MM.1S (cell line): Measurements from ENCODE around the gene MYO10.

Source experiments
- DNase-seq: peaks from one replicate; pipeline ENCODE4 v3.0.0-alpha.2; 2015
- H2AFZ ChIP-seq: fragments of 300-600 bp; sonication (generic); 2 replicates; pipeline ENCODE4 v1.6.0; 2016; ENCODE audit warnings: antibody characterized with exemption, low read length
- H3F3A ChIP-seq: fragments of 300-600 bp; sonication (generic); 2 replicates; pipeline ENCODE4 v1.6.1; 2016; ENCODE audit warnings: mild to moderate bottlenecking, antibody characterized with exemption, low read length, moderate library complexity, mixed read lengths; ENCODE audit not compliant: insufficient read depth
- H3K27ac ChIP-seq: fragments of 300-600 bp; sonication (generic); 2 replicates; pipeline ENCODE4 v1.5.1; 2016; ENCODE audit warnings: mild to moderate bottlenecking, low read length
- H3K27me3 ChIP-seq: fragments of 300-600 bp; sonication (generic); replicated peaks from 2 replicates; pipeline ENCODE4 v1.6.0; 2016; ENCODE audit warnings: low read length; ENCODE audit not compliant: insufficient read depth
- H3K36me3 ChIP-seq: fragments of 300-600 bp; sonication (generic); replicated peaks from 2 replicates; pipeline ENCODE4 v1.6.1; 2016; ENCODE audit warnings: mild to moderate bottlenecking, low read length, mixed read lengths; ENCODE audit not compliant: insufficient read depth
- H3K4me1 ChIP-seq: fragments of 300-600 bp; sonication (generic); 2 replicates; pipeline ENCODE4 v1.6.1; 2016; ENCODE audit warnings: low read length, mixed read lengths
- H3K4me2 ChIP-seq: fragments of 300-600 bp; sonication (generic); 2 replicates; pipeline ENCODE4 v1.6.0; 2016; ENCODE audit warnings: low read depth, low read length
- H3K4me3 ChIP-seq: fragments of 300-600 bp; sonication (generic); 2 replicates; pipeline ENCODE4 v1.5.1; 2016; ENCODE audit warnings: low read length, mixed read lengths
- H3K79me2 ChIP-seq: fragments of 300-600 bp; sonication (generic); 2 replicates; pipeline ENCODE4 v1.6.1; 2016; ENCODE audit warnings: mixed run types, low read length, mixed read lengths
- H3K9ac ChIP-seq: fragments of 300-600 bp; sonication (generic); 2 replicates; pipeline ENCODE4 v1.6.1; 2016; ENCODE audit warnings: low read length, mixed read lengths
- H3K9me2 ChIP-seq: fragments of 300-600 bp; sonication (generic); replicated peaks from 2 replicates; pipeline ENCODE4 v1.6.1; 2016; ENCODE audit warnings: mild to moderate bottlenecking, low read length, mixed read lengths; ENCODE audit not compliant: insufficient read depth
- H3K9me3 ChIP-seq: fragments of 300-600 bp; sonication (generic); replicated peaks from 2 replicates; pipeline ENCODE4 v1.6.1; 2016; ENCODE audit warnings: mild to moderate bottlenecking, low read length, mixed read lengths; ENCODE audit not compliant: insufficient read depth
- H4K20me1 ChIP-seq: fragments of 300-600 bp; sonication (generic); 2 replicates; pipeline ENCODE4 v1.6.1; 2016; ENCODE audit warnings: mild to moderate bottlenecking, low read length, moderate library complexity, mixed read lengths; ENCODE audit not compliant: insufficient read depth
- CTCF ChIP-seq: fragments of 300-600 bp; sonication (generic); IDR thresholded peaks from 2 replicates; pipeline ENCODE4 v1.5.1; 2016; ENCODE audit warnings: antibody characterized with exemption, low read length, mixed read lengths
- EZH2 ChIP-seq: fragments of 300-600 bp; sonication (generic); optimal IDR thresholded peaks from 2 replicates; pipeline ENCODE3; 2017; ENCODE audit warnings: low read depth, mild to moderate bottlenecking, antibody characterized with exemption, low read length, mixed read lengths
- EZH2phosphoT487 ChIP-seq: fragments of 300-600 bp; sonication (generic); IDR thresholded peaks from 2 replicates; pipeline ENCODE4 v1.6.1; 2018; ENCODE audit warnings: antibody characterized with exemption, low read length

MYO10 gene

GRCh38 chr5:16852251-16853005, 83.7 kb downstream of the MYO10 start:
- H3K4me1 ChIP-seq, result no peaks in the 10 kb centered on the region
- no peaks in the 10 kb centered on the region for H3K79me2 ChIP-seq
- no peaks in the 10 kb centered on the region for H4K20me1 ChIP-seq
- H2AFZ ChIP-seq, result no peak overlapping the region
- H3K27me3 ChIP-seq, result no peaks in the 10 kb centered on the region
- no peak overlapping the region for H3K4me2 ChIP-seq
- DNase-seq, result no peak
- no peak overlapping the region for H3K27ac ChIP-seq
- no peaks in the 10 kb centered on the region for H3F3A ChIP-seq
- H3K9me3 ChIP-seq, result no peaks in the 10 kb centered on the region
- no peaks in the 10 kb centered on the region for H3K9me2 ChIP-seq
- no peak overlapping the region for H3K4me3 ChIP-seq
- TF ChIP-seq EZH2phosphoT487 (no peak), CTCF (no peak), EZH2 (no peak)
- no peak overlapping the region for H3K9ac ChIP-seq
- no peaks in the 10 kb centered on the region for H3K36me3 ChIP-seq

DNA sequence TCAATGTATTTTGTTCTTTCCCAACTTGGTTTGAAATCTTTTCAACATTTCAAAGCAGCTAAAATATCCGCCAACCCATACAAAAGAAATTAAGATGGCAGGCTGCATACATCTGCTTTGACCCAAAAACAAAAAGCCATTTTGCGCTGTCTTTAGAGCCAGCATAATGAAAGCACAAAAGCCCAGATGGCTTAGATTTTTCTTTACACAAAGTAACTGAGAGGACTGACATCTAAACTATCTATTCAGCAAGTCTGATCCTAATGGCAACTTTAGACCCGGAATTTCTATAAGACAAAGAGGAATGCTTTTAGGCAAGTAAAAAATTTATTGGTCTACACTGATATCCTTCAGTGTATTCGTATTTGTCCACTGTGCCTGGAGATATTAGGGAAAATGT, 86.3 kb downstream of the MYO10 start:
- DNase-seq, result no peak
- H3K9me3 ChIP-seq, result no peaks in the 10 kb centered on the region
- H3K4me2 ChIP-seq, result no peak overlapping the region
- no peaks in the 10 kb centered on the region for H3K9me2 ChIP-seq
- no peaks in the 10 kb centered on the region for H3K36me3 ChIP-seq
- H4K20me1 ChIP-seq, result no peaks in the 10 kb centered on the region
- no peaks in the 10 kb centered on the region for H3K4me1 ChIP-seq
- H3K79me2 ChIP-seq, result no peaks in the 10 kb centered on the region
- no peak for TF ChIP-seq EZH2
- H3F3A ChIP-seq, result no peaks in the 10 kb centered on the region
- H3K27me3 ChIP-seq, result no peaks in the 10 kb centered on the region
- no peak overlapping the region for H3K9ac ChIP-seq
- no peak overlapping the region for H3K27ac ChIP-seq
- H3K4me3 ChIP-seq, result no peak overlapping the region
- no peak overlapping the region for H2AFZ ChIP-seq

DNA sequence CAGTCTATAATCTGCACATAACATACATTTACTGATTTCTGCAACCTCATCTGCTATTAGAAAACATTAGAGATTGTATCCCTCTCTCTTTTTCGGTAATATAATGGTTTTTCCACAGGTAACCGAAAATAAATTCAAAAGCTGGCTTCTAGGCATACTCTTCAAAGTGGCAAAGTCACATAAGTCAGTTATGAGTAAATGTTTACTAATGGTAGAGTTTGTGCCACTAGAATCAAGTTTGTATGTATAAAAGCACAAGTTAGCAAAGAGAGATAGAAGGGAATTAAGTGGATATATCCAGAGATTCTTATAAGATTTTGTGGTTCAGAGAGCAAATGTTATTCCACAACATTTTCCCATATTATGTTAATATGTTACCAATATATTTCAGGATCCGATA, 86.9 kb downstream of the MYO10 start:
- Histone ChIP-seq H3F3A (no peaks in the 10 kb centered on the region), H3K27ac (no peak overlapping the region), H3K4me3 (no peak overlapping the region), H3K9ac (no peak overlapping the region), H2AFZ (no peak overlapping the region), H4K20me1 (no peaks in the 10 kb centered on the region), H3K27me3 (no peaks in the 10 kb centered on the region), H3K79me2 (no peaks in the 10 kb centered on the region), H3K9me3 (no peaks in the 10 kb centered on the region), H3K36me3 (no peaks in the 10 kb centered on the region), H3K4me2 (no peak overlapping the region), H3K9me2 (no peaks in the 10 kb centered on the region), H3K4me1 (no peaks in the 10 kb centered on the region)
- no peak for TF ChIP-seq EZH2
- no peak for TF ChIP-seq CTCF
- TF ChIP-seq EZH2phosphoT487, result no peak
- DNase-seq, result no peak

DNA sequence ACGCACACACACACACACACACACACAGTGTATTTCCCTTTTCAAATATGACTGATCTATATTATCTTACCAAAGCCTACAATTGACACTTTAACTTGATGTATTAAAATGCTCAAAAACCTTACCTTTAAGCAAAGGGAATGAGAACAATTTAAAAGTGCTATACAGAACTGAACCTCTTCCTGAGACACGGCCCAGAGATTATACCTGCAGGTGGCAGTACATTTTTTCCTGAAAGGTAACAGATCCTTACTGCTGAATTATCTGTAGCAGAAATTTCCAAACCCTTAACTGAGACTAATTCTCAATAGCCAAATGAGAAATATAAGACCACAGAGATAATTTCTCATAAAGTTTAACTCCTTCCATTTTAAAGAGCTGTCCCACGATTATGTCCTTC, 91.1 kb downstream of the MYO10 start:
- no peaks in the 10 kb centered on the region for H3K4me1 ChIP-seq
- H3K9me2 ChIP-seq, result no peaks in the 10 kb centered on the region
- DNase-seq, result no peak
- H3F3A ChIP-seq, result no peaks in the 10 kb centered on the region
- no peaks in the 10 kb centered on the region for H3K36me3 ChIP-seq
- no peak overlapping the region for H3K27ac ChIP-seq
- no peak overlapping the region for H3K4me3 ChIP-seq
- no peaks in the 10 kb centered on the region for H3K79me2 ChIP-seq
- no peak overlapping the region for H3K4me2 ChIP-seq
- no peak for TF ChIP-seq CTCF
- no peak for TF ChIP-seq EZH2
- no peak for TF ChIP-seq EZH2phosphoT487
- H2AFZ ChIP-seq, result no peak overlapping the region
- H4K20me1 ChIP-seq, result no peaks in the 10 kb centered on the region
- no peaks in the 10 kb centered on the region for H3K9me3 ChIP-seq
- no peak overlapping the region for H3K9ac ChIP-seq
- no peaks in the 10 kb centered on the region for H3K27me3 ChIP-seq
